ENCODE measurements around the gene NRXN2.

DNA sequence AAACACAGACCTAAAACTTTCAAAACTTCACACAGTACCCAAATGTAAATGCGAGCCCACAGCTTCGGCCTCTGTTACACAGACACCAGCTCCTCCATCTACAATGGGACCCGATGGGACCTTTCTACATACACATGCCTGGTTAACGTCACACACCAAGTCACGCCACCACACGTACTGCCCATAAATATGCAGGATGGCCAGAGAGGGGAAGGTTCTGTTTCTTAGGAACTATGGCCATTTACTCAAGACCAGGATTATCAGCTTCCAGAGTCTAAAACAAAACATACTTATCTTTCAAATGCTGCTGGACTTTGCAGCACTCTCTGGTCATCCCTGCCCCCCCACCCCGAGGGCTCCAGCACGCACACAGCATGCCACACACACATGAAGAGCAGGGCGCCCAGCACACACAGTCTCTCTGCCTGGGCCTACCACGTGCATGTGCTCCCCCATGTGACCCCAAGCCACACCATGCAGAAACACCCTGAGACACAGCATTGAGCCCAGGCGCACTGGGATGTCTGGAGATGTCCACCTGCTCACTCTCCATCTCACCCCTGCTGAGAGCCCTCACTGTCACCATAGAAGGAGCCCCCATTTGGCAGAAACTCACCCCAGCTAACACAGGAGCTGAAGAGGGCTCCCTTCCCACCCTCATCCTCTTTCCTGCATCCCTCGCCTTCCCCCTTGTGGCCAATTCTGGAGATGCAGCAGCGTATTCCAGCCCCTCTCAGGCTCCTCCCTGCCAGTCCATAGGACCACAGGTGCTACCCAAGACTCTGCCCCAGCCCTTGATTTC lies 70.2 kb downstream of the NRXN2 start:
- TF ChIP-seq, protein P1, sequence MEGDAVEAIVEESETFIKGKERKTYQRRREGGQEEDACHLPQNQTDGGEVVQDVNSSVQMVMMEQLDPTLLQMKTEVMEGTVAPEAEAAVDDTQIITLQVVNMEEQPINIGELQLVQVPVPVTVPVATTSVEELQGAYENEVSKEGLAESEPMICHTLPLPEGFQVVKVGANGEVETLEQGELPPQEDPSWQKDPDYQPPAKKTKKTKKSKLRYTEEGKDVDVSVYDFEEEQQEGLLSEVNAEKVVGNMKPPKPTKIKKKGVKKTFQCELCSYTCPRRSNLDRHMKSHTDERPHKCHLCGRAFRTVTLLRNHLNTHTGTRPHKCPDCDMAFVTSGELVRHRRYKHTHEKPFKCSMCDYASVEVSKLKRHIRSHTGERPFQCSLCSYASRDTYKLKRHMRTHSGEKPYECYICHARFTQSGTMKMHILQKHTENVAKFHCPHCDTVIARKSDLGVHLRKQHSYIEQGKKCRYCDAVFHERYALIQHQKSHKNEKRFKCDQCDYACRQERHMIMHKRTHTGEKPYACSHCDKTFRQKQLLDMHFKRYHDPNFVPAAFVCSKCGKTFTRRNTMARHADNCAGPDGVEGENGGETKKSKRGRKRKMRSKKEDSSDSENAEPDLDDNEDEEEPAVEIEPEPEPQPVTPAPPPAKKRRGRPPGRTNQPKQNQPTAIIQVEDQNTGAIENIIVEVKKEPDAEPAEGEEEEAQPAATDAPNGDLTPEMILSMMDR (IDR thresholded peaks at IDR 0.05; ENCODE audit: insufficient read depth, low read depth, low read length), result peak; percentile 67
- TF ChIP-seq EZH2 (IDR thresholded peaks at IDR 0.05; ENCODE audit: insufficient read depth, low read length), result no peak

All from astrocyte (in vitro differentiated cells and primary cell).